ENCODE data around the gene MACROD2.

DNA sequence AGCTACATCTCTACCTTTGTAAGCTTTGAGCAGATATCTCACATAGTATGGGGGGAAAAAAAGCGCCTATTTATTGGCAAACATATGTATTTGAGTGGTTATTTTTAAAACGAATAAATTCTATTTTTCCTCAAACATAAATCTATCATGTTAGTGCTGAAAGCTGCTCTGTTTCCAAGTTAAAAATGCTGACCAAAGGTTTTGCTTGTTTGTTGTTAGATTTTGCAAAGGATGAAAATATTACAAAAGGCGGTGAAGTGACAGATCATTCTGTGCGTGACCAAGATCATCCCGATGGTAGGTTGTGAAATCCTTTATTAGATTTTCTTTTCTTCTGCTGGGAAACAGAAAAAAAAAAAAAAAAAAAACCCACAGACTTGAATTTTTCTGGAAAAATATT, 1972.0 kb downstream of the MACROD2 start:
- no peak for TF ChIP-seq ZNF433 (tag by site-specific recombination; IDR thresholded peaks at IDR 0.05; ENCODE audit: low read depth)
- TF ChIP-seq, protein P1, sequence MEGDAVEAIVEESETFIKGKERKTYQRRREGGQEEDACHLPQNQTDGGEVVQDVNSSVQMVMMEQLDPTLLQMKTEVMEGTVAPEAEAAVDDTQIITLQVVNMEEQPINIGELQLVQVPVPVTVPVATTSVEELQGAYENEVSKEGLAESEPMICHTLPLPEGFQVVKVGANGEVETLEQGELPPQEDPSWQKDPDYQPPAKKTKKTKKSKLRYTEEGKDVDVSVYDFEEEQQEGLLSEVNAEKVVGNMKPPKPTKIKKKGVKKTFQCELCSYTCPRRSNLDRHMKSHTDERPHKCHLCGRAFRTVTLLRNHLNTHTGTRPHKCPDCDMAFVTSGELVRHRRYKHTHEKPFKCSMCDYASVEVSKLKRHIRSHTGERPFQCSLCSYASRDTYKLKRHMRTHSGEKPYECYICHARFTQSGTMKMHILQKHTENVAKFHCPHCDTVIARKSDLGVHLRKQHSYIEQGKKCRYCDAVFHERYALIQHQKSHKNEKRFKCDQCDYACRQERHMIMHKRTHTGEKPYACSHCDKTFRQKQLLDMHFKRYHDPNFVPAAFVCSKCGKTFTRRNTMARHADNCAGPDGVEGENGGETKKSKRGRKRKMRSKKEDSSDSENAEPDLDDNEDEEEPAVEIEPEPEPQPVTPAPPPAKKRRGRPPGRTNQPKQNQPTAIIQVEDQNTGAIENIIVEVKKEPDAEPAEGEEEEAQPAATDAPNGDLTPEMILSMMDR (tag by site-specific recombination; IDR thresholded peaks at IDR 0.05) = no peak
- TF ChIP-seq ZBTB7A (tag by site-specific recombination; IDR thresholded peaks at IDR 0.05; ENCODE audit: low read depth) = no peak
- TF ChIP-seq ZNF777 (tag by site-specific recombination; IDR thresholded peaks at IDR 0.05; ENCODE audit: borderline replicate concordance) = no peak
- TF ChIP-seq, protein P2, sequence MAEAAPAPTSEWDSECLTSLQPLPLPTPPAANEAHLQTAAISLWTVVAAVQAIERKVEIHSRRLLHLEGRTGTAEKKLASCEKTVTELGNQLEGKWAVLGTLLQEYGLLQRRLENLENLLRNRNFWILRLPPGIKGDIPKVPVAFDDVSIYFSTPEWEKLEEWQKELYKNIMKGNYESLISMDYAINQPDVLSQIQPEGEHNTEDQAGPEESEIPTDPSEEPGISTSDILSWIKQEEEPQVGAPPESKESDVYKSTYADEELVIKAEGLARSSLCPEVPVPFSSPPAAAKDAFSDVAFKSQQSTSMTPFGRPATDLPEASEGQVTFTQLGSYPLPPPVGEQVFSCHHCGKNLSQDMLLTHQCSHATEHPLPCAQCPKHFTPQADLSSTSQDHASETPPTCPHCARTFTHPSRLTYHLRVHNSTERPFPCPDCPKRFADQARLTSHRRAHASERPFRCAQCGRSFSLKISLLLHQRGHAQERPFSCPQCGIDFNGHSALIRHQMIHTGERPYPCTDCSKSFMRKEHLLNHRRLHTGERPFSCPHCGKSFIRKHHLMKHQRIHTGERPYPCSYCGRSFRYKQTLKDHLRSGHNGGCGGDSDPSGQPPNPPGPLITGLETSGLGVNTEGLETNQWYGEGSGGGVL (tag by site-specific recombination; IDR thresholded peaks at IDR 0.05) = no peak
- no peak for TF ChIP-seq YY1 (tag by site-specific recombination; IDR thresholded peaks at IDR 0.05)
- TF ChIP-seq ZNF610 (tag by site-specific recombination; IDR thresholded peaks at IDR 0.05; ENCODE audit: borderline replicate concordance) = no peak
- TF ChIP-seq, protein P3, sequence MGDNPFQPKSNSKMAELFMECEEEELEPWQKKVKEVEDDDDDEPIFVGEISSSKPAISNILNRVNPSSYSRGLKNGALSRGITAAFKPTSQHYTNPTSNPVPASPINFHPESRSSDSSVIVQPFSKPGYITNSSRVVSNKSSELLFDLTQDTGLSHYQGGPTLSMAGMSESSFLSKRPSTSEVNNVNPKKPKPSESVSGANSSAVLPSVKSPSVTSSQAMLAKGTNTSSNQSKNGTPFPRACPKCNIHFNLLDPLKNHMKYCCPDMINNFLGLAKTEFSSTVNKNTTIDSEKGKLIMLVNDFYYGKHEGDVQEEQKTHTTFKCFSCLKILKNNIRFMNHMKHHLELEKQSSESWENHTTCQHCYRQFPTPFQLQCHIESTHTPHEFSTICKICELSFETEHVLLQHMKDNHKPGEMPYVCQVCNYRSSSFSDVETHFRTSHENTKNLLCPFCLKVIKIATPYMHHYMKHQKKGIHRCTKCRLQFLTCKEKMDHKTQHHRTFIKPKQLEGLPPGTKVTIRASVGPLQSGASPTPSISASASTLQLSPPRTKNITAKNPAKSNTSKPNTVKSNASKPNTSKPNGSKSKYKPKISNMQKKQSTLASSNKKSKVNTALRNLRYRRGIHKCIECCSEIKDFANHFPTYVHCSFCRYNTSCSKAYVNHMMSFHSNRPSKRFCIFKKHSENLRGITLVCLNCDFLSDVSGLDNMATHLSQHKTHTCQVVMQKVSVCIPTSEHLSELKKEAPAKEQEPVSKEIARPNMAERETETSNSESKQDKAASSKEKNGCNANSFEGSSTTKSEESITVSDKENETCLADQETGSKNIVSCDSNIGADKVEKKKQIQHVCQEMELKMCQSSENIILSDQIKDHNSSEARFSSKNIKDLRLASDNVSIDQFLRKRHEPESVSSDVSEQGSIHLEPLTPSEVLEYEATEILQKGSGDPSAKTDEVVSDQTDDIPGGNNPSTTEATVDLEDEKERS (tag by site-specific recombination; IDR thresholded peaks at IDR 0.05) = no peak
- TF ChIP-seq, protein P4, sequence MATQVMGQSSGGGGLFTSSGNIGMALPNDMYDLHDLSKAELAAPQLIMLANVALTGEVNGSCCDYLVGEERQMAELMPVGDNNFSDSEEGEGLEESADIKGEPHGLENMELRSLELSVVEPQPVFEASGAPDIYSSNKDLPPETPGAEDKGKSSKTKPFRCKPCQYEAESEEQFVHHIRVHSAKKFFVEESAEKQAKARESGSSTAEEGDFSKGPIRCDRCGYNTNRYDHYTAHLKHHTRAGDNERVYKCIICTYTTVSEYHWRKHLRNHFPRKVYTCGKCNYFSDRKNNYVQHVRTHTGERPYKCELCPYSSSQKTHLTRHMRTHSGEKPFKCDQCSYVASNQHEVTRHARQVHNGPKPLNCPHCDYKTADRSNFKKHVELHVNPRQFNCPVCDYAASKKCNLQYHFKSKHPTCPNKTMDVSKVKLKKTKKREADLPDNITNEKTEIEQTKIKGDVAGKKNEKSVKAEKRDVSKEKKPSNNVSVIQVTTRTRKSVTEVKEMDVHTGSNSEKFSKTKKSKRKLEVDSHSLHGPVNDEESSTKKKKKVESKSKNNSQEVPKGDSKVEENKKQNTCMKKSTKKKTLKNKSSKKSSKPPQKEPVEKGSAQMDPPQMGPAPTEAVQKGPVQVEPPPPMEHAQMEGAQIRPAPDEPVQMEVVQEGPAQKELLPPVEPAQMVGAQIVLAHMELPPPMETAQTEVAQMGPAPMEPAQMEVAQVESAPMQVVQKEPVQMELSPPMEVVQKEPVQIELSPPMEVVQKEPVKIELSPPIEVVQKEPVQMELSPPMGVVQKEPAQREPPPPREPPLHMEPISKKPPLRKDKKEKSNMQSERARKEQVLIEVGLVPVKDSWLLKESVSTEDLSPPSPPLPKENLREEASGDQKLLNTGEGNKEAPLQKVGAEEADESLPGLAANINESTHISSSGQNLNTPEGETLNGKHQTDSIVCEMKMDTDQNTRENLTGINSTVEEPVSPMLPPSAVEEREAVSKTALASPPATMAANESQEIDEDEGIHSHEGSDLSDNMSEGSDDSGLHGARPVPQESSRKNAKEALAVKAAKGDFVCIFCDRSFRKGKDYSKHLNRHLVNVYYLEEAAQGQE (tag by site-specific recombination; IDR thresholded peaks at IDR 0.05) = no peak
- TF ChIP-seq BCL11B (tag by site-specific recombination; IDR thresholded peaks at IDR 0.05; ENCODE audit: low read depth) = no peak
- TF ChIP-seq KLF16 (tag by site-specific recombination; IDR thresholded peaks at IDR 0.05) = no peak
- TF ChIP-seq ZBTB1 (tag by site-specific recombination; IDR thresholded peaks at IDR 0.05) = no peak
- no peak for TF ChIP-seq ZFP37 (tag by site-specific recombination; IDR thresholded peaks at IDR 0.05)
- TF ChIP-seq HOXA7 (CRISPR knock-in tag; IDR thresholded peaks at IDR 0.05; ENCODE audit: borderline replicate concordance) = no peak
